ENCODE results near the gene RFX8.

GRCh38 chr2:101396316-101396717 lies 78.6 kb downstream of the RFX8 start:
- TF ChIP-seq CTCF (IDR thresholded peaks at IDR 0.05) (no peak), POLR2A (IDR thresholded peaks at IDR 0.05) (no peak), EP300 (IDR thresholded peaks at IDR 0.05) (no peak)

Measured in tibial nerve (tissue), 4 donors.